ENCODE results near the gene GHITM.

GRCh38 chr10:84123362-84123761 lies 15.9 kb upstream of the GHITM start:
- TF ChIP-seq REST (IDR thresholded peaks at IDR 0.05; ENCODE audit: insufficient read depth in 1 of 2, low read depth in 2 of 2, low read length in 2 of 2): no peak
- no peak for TF ChIP-seq POLR2AphosphoS5 (IDR thresholded peaks at IDR 0.05; ENCODE audit: low read depth, low read length)
- TF ChIP-seq TAF1 (IDR thresholded peaks at IDR 0.05; ENCODE audit: borderline replicate concordance, insufficient read depth, low read length): no peak

Measured in PFSK-1 (cell line).